ENCODE data around the gene NDUFA11.
"Not testable (repeated sequence)": the region's sequence is repeated elsewhere in the genome, so short reads cannot be mapped to it uniquely, and the experiment has no call there.

The NDUFA11 gene

DNA sequence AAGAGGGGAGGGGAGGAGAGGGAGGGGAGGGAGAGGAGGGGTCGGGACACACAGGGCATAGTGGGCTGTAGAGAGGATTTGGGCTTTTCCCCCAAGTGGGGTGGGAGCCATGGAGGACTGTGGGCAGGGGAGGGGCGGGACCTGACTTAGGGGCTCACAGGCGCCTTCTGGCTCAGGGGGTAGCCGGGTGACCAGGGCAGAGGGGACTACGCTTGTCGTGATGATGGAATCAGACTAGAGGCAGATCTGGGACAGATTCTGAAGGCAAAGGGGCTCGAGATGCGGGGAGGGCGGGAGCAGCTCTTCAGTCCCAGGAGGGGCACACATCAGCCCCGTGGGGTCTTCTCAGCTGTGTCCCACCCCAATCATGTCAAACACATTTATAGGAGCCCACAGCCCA is 13.5 kb downstream of the NDUFA11 start:
- no peak for DNase-seq (ENCODE audit: low read depth in 2 of 2)

DNA sequence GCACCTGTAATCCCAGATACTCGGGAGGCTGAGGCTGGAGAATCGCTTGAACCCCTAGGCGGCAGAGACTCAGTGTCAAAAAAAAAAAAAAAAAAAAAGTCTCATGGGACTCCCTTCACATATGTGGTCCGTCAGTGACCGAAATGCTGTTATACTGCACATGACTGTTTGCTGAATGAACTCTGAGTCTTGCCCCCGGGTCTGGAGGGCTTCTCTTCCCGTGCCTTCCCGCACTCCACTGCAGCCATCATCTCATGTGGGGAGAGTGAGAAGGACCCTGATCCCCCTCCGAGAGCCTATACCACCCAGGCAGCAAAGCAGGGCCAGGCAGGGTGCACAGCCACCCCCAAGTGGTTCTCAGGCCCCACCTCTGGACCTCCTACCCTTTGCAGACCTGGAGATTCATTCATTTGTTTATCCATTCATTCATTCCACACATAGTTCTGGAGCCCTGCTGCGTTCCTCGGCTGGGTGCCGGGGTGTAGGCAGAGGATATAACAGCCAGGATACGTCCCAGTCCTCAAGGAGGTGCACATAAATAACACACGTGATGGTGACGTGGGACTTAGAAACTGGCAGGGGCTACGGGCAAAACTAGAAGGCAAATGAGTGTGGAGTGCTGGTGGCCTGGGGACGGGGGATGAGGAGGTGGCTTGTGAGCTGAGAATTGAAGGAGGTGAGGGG is 14.2 kb downstream of the NDUFA11 start:
- DNase-seq (ENCODE audit: low read depth in 2 of 2) = no peak

DNA sequence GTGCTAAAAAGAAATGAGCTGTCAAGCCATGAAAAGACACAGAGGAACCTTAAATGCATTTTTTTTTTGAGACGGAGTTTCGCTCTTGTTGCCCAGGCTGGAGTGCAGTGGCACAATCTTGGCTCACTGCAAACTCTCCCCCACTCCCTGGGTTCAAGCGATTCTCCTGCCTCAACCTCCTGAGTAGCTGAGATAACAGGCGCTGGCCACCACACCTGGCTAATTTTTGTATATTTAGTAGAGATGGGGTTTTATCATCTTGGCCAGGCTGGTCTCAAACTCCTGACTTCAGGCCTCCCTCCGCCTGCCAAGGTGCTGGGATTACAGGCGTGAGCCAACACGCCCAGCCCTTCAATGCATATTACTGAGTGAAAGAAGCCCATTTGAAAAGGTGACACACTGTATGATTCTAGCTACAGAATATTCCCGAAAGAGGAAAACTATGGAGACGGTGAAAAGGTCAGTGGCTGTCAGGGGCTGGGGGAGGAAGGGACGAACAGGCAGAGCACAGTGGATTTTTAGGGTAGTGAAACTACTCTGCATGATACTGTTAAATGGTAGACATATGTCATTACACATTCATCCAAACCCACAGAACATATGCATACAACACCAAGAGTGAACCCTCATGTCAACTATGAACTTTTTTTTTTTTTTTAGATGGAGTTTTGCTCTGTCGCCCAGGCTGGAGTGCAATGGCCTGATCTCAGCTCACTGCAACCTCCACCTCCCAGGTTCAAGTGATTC is 19.4 kb downstream of the NDUFA11 start:
- not testable (repeated sequence) for DNase-seq (ENCODE audit: low read depth in 2 of 2)

DNA sequence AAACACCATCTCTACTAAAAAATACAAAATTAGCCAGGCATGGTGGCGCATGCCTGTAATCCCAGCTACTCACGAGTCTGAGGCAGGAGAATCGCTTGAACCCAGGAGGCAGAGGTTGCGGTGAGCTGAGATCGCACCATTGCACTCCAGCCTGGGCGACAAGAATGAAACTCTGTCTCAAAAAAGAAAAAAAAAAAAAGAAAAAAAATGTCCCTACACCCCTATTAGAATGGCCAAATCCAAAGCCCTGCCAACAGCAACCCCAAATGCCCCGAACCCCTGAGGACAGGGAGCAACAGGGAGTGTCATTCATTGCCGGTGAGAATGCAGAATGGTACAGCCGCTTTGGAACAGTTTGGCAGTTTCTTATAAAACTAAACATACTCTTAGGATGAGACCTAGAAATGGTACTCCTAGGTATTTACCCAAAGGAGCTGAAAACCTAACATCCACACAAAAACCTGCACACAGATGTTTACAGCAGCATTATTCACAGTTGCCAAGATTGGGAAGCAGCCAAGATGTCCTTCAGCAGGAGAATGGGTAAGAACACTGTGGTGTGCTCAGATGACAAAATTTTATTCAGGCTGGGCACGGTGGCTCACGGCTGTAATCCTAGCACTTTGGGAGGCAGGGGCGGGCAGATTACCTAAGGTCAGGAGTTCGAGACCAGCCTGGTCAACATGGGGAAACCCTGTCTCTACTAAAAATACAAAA is 20.3 kb downstream of the NDUFA11 start:
- DNase-seq (ENCODE audit: low read depth in 2 of 2) = not testable (repeated sequence)

DNA sequence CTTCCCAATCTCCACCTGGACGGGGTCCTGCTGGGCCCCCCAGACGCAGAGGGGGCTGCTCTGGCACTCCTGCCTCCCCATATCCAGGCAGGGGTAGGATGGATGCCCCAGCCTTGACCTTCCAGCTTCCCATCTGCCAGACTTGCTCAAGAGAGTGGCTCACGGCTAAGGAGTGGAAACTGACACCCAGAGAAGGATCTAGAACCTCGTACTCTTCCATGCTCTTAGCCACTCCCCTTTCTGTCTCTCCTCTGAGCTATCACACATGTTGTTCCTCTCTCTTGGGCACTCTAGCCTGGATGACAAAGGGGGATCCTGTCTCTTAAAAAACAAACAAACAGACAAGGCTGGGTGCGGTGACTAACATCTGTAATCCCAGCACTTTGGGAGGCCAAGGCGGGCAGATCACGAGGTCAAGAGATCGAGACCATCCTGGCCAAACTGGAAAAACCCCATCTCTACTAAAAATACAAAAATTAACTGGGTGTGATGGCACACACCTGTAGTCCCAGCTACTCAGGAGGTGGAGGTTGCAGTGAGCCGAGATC is 21.1 kb downstream of the NDUFA11 start:
- no peak for DNase-seq (ENCODE audit: low read depth in 2 of 2)

DNA sequence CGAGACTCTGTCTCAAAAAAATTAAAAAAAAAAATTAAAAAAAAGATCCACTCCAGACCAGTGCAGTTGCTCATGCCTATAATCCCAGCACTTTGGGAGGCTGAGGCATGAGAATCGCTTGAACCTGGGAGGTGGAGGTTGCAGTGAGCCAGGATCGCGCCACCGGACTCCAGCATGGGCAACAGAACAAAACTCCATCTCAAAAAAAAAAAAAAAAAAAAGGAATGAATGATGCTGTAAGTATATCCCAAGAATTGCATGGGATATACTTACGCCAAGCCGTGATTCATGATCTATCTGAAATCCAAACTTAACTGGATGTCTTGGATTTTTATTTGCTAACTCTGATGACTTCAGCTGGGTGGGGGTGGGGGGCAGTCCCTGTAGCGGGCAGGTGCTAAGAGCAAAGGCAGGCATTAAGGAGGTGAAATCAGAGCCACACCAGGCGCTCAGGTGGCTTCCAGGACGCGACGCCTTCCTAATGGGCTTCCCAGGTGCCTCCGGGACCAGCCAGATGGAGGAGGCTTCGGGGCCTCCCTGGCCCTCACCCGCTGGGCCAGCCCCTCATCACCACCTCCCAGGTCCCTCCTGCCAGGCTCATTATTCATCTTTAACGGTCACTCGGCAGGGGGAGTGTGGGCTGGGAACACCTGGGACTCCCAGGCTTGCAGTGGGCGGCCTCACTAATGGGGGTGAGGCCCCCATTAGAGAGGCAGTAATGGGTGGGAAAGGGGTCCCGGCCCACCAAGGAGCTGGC is 21.9 kb downstream of the NDUFA11 start:
- no peak for DNase-seq (ENCODE audit: low read depth in 2 of 2)

DNA sequence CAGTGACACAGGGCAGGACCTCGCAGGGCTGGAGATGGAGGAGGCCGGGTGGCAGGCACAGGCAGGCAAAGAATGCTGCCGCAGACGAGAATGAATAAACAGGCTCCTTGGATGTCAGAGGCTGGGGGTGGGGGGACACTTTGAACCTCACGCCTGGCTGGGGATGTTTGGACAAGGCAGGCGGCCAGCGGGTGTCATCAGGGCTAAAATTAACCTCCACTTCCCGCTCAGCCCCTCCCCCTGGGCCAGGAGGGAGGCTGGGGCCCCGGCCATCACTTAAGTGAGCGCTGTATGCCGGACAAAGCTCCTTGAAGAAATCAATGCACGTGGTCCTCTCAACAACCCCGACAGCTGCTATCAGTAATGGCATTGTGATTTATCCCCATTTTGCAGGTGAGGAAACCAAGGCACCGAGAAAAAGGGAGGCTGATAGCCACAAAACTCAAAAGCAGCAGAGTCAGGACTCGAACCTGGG is 22.9 kb downstream of the NDUFA11 start:
- DNase-seq (ENCODE audit: low read depth in 2 of 2) = no peak

DNA sequence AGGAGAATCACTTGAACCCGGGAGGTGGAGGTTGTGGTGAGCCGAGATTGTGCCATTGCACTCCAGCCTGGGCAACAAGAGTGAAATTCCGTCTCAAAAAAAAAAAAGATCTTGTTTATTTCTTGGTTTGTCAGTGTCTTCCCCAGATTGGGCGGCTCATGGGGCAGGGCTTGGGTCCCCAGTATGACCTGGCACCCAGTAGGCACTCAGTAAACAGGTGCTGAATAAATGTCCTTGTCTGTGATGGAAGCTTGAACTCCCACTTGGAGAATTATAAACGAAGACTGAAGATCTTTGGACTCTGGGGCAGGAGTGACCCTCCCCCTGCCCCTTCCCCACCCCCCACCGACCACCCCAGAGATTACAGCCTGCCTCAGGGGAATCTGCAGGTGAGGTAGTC is 23.4 kb downstream of the NDUFA11 start:
- no peak for DNase-seq (ENCODE audit: low read depth in 2 of 2)

DNA sequence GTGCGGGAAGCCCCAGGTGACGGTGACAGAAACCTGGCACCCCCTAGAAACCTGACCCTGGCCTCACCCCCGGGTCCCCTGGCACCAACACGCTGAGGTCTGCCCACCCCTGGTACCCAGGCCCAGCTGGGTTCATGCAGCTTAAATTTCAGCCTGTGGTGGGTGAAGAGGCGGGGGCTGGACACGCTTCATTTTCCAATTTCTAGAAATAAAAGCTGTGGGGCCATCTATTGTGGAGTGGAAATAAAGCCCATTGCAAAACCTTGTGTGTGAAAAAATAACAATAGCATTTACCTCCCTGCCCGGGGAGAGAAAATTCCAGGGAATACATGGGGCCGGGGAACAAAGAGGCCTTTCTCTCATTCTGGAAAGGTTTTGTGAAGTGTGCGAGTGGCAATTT is 25.7 kb downstream of the NDUFA11 start:
- no peak for DNase-seq (ENCODE audit: low read depth in 2 of 2)

DNA sequence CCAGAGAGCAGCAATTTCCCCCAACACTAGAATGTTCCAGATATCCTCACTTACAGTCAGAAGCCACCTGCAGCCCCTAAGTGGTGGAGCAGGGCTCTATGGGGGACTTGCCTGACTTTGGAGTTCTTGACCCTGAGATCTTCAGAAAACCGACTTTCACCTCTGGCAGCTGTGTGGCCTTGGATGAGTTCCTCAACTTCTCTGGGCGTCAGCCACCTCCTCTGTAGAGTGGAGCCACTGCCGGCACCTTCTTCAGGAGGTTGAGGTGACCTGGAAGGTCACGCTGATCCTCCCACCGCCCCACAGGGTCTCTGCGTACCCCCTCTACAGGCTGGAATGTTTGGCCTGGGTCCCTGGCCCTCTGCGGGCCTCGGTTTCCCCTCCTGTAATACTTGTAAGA is 26.2 kb downstream of the NDUFA11 start:
- DNase-seq (ENCODE audit: low read depth in 2 of 2) = no peak

DNA sequence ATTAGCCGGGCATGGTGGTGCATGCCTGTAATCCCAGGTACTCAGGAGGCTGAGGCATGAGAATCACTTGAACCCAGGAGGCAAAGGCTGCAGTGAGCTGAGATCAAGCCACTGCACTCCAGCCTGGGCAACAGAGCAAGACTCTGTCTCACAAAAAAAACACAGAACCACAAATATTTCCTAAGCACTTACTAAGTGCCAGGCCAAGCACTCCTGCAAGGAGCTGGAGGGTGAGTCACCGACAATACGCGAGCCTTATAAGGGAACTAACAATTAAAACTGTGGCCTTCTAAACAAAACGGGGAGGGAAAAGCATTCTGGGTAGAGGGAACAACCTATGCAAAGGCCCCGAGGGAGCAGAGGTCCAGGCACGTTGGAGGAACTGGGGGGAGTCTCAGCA is 29.1 kb downstream of the NDUFA11 start:
- not testable (repeated sequence) for DNase-seq (ENCODE audit: low read depth in 2 of 2)

DNA sequence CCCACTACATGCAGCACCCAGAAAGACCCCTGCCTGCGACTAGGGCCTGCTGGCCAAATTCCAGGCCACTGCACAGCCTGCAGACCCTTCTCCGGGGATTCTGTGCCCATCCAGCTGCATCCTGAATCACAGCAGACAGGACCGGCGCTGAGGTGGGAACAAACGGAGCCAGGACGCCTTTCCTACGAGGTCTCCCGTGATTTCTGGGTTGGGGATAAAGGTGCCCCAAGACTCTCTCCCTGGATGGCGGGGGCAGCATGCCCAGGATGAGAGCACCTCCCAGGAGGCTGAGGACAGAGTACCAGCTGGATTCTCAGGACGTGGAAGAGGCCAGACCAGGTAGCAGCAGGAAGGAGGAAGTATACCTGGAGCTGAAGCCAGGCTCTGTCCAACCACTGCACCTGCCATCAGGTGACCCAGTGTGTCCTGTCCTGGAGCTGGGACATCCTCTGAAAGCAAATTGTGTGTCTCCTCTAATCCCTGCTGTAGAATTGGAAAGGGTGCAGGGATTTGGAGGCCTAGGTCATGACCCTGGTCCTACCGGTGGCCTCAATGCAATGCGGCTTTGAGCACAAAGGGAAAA is 29.9 kb downstream of the NDUFA11 start:
- DNase-seq (ENCODE audit: low read depth in 2 of 2) = no peak

DNA sequence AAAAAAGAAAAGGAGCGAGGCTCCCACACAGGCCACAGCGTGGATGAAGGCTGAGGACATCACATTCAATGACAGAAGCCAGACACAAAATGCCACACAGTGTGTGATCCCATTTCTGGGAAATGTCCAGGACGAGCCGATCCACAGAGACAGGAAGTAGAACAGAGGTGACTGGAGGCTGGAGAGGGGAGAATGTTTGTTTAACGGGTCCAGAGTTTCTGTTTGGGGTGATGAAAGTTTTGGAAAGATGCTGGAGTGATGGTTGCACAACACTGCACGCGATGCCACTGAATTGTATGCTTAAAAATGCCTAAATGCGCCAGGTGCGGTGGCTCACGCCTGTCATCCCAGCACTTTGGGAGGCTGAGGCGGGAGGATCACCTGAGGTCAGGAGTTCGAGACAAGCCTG is 32.6 kb downstream of the NDUFA11 start:
- DNase-seq (ENCODE audit: low read depth in 2 of 2) = no peak

DNA sequence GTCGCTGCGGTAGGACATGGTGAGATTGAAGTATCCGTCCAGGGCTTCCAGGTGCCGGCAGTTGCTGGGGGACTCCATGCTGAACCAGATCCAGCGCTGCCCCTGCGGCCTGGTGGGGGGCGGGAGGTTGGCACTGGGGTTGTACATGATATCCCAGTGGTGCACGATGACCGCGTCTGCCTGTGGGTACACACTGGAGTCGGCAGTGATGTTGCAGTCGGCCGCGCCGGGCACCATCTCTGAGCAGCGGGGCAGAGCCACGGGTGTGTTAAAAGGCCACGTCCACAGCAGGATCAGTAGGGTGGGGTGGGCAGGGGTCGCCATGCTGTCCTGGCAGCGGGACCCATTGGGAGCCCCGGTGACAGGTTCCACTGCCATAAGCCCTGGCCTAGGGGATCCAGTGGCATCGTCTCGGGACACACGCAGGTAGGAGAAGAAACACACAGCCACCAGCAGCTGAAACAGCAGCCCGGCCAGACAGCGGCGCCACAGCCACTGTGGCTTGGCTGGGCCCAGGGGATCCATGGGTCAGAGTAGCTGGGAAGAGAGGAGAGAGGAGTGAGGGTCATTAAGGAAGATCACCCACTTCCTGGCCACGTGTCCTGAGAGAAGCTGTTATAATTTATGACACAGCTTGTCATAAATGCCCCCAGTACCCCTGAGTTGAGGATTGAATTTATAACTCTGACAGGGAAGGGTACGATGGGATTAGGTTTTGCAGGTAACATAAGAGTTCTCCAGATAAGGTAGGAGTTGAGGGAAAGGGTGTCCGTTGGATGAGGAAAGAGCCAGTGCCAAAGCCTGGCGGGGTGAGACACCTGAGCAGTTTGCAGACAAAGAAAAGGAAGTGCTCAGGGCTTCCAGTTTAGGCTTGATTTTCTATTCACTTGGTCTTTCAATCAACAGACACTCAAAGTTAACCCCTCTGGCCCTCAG is 36.1 kb downstream of the NDUFA11 start:
- no peak for DNase-seq (ENCODE audit: low read depth in 2 of 2)

DNA sequence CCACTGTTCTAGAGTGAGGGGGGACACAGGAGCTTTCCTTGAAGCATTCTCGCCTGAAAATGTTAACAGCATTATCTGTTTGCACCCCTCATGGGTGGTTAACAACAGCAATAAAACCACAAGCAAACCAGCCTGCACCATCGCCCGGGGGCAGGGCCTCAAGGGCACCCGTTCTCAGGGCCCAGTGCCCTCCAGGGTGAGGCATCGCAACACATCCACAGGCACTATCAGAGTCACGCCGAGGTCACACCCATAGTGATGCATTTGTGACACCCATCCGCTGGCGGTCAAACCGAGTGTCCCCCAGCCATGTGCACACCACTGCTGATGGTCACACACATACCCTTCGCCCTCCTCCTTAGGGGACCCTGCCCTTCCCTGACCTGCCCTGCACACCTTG is 37.8 kb downstream of the NDUFA11 start:
- no peak for DNase-seq (ENCODE audit: low read depth in 2 of 2)

DNA sequence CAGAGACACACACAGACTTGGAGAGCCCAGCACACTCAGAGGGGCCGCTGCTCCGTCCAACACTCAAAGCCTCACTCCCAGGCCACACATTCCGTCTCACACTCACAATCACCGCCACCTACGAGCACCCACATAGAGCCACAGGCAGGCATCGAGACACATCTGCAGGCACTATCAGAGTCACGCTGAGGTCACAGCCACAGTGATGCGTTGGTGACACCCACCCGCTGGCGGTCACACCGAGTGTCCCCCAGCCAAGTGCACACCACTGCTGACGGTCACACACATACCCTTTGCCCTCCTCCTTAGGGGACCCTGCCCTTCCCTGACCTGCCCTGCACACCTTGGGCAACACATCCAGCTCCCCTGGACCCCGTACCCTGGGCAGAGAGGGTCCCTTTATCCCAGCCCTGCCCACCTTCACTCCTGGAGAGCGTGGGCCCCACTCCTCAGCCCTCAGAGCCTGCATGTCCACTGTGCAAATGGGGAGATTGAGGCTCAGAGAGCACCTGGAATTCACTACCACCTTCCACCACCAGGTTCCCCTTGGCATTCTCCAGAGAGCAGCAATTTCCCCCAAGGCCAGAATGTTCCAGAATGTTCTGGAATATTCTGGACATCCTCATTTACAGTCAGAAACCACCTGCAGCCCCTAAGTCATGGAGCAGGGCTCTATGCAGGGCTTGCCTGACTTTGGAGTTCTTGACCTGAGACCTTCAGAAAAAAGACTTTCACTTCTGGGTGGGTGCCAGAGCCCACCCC is 38.7 kb downstream of the NDUFA11 start:
- DNase-seq (ENCODE audit: low read depth in 2 of 2) = no peak

DNA sequence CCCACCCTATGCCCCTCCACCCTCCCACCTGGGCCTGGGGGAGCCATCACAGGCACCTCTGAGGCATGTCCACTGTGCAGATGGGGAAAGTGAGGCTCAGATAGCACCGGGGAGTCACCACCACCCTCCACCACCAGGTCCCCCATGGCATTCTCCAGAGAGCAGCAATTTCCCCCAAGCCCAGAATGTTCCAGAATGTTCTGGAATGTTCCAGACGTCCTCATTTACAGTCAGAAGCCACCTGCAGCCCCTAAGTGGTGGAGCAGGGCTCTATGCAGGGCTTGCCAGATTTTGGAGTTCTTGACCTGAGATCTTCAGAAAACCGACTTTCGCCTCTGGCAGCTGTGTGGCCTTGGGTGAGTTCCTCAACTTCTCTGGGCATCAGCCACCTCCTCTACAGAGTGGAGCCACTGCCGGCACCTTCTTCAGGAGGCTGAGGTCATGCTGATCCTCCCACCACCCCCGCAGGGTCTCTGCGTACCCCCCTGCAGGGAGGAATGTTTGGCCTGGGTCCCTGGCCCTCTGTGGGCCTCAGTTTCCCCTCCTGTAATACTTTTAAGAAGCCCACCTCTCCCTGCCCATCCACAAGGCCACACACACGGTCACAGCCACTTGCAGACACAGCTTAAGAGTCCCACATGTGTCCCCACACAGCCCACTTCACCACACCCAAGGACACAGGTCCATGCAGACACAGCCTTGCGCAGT is 39.4 kb downstream of the NDUFA11 start:
- DNase-seq (ENCODE audit: low read depth in 2 of 2) = no peak

DNA sequence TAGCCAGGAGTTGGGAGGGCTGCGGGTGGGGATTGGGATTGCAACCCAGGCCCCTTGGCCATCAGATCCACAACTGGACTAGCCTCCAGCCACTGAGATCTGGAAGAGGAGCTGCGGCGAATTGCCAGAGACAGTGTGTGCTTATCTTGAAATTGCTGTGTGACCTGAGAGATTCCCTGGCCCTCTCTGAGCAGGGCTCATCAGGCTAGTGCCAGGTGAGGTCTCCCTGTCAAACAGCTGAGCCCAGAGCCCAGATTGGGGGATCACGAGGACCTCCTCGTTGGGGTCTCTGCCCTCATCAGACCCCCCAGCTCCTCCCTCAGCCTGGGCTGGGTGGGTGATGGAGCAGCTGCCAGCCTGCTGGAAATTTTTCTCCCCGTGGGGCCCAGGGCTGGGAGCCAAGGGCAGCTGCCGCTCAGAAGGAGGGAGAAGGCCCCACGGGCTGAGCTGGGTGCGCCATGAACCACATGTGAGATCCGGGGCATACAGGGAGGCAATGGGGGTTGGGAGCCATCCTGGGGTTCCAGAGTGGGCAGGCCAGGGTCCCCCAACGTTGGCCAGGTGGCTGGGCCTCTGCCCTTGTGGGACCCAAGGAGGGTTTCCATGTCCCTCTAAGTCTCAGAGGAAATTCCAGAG is 40.4 kb downstream of the NDUFA11 start:
- no peak for DNase-seq (ENCODE audit: low read depth in 2 of 2)
